Lower leg skin (tissue), 4 donors: ENCODE results near the gene UTY. TPM values are rescaled to one million over a fixed set of nuclear protein-coding genes. Genes with fewer than 3 reads are reported as not detected.
"Not testable (repeated sequence)": the region's sequence is repeated elsewhere in the genome, so short reads cannot be mapped to it uniquely, and the experiment has no call there.

Source experiments
- DNase-seq, 2 donors: peaks; one replicate each; pipeline ENCODE4 v3.0.0-alpha.2; 2019; ENCODE audit warnings: low spot score in 2 of 2
- H3K4me3 ChIP-seq: fragments of 200-600 bp; sonication (generic); 2 replicates; pipeline ENCODE4 v1.5.1; 2017; ENCODE audit warnings: mild to moderate bottlenecking, low read depth; ENCODE audit not compliant: poor library complexity, severe bottlenecking
- POLR2A ChIP-seq, 2 donors: fragments of 450-650 bp; IDR thresholded peaks; one replicate each; pipeline ENCODE4 v1.6.1; 2016 to 2017; ENCODE audit warnings: antibody characterized with exemption in 2 of 2, mild to moderate bottlenecking in 1 of 2, moderate library complexity in 1 of 2
- WGBS, 2 donors: methylation state at CpG; one replicate each; pipeline ENCODE4 v1.1.5; 2018; 5-methylcytosine and 5-hydroxymethylcytosine counted together
- intact Hi-C: fragments of 100-400 bp; cut with DNase I; formaldehyde crosslinking; loops from one replicate; pipeline ENCODE4 v1.15.0; 2023; ENCODE audit warnings: low total_unique reads
- total RNA-seq, 4 donors: library from RNA; depleted of rRNA; stranded (reverse); fragments of >200 nt; gene quantifications; one replicate each; pipeline ENCODE4 v1.1.0, GENCODE V29; 2016
- TF ChIP-seq, protein P1 (sequence below), 3 donors: fragments of 450-650 bp; IDR thresholded peaks; one replicate each; pipeline ENCODE4 v1.5.1; 2016; ENCODE audit warnings: antibody characterized with exemption in 3 of 3, mild to moderate bottlenecking in 3 of 3, moderate library complexity in 2 of 3

UTY gene
- total RNA-seq, 4 donors from 2014 or later, result 0.21 to 26.3 (median 24.4) TPM; not detected in 1

DNA sequence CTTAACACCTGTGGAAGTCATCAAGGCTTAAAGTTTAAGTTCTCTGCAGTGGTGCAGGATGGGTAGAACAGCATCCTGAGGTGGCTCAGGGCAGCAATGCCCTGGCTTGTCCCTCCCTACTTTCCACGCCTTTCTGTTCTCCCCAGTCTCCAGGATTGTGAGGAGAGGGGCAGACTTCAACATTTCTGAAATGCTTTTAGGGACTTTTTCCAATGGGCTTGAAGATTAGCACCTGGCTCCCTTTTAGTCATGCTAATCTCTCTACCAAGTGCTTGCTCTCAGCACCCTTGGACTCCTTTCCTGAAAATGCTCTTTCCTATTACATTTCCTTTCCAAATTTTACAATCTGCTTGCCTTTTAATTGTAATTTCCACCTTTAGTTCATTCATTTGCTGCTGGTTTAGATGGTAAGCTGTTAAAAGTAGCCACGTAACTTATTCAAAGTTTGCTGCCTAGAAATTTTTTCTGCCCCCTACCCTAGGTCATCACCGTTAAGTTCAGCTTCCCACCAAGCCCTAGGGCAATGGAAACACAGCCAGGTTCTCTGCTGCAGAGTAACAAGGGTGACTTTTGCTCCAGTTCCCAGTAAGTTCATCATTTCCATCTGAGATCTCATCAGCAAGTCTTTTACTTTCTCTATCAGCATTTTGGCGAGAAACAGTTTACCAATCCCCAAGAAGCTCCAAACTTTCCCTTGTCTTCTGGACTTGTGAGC, 183.5 kb downstream of the UTY start:
- WGBS, 2 donors, result 81% methylated on average over 4 of the region's 4 CpGs; no CpG with 5 or more reads in 1 of the 2 donors
- intact Hi-C loops, result no loop called here
- TF ChIP-seq, protein P1, sequence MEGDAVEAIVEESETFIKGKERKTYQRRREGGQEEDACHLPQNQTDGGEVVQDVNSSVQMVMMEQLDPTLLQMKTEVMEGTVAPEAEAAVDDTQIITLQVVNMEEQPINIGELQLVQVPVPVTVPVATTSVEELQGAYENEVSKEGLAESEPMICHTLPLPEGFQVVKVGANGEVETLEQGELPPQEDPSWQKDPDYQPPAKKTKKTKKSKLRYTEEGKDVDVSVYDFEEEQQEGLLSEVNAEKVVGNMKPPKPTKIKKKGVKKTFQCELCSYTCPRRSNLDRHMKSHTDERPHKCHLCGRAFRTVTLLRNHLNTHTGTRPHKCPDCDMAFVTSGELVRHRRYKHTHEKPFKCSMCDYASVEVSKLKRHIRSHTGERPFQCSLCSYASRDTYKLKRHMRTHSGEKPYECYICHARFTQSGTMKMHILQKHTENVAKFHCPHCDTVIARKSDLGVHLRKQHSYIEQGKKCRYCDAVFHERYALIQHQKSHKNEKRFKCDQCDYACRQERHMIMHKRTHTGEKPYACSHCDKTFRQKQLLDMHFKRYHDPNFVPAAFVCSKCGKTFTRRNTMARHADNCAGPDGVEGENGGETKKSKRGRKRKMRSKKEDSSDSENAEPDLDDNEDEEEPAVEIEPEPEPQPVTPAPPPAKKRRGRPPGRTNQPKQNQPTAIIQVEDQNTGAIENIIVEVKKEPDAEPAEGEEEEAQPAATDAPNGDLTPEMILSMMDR (IDR thresholded peaks at IDR 0.05), result no peak
- TF ChIP-seq POLR2A (IDR thresholded peaks at IDR 0.05), result no peak
- DNase-seq, result no peak
- H3K4me3 ChIP-seq, result no peak overlapping the region

DNA sequence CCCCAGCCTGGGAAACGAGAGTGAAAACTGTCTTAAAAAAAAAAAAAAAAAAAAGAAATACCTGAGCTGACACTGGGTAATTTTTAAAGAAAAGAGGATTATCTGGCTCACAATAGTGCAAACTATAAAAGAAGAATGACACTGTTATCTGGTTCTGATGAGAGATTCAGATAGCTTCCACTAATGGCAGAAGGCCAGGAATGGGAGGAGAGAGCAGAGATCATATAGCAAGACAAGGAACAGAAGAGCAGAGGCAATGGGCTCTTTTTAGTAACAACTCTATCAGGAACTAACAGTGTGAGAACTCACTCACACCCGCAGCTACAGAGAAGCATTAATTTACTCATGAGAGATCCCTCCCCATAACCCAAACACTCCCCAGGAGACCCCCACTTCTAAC, 184.8 kb downstream of the UTY start:
- intact Hi-C loops, result no loop called here
- no peak for DNase-seq
- H3K4me3 ChIP-seq, result no peak overlapping the region
- TF ChIP-seq, protein P1 (IDR thresholded peaks at IDR 0.05), result no peak
- no peak for TF ChIP-seq POLR2A (IDR thresholded peaks at IDR 0.05)
- WGBS, 2 donors, result 71% methylated on average over 2 of the region's 2 CpGs; no CpG with 5 or more reads in 1 of the 2 donors

DNA sequence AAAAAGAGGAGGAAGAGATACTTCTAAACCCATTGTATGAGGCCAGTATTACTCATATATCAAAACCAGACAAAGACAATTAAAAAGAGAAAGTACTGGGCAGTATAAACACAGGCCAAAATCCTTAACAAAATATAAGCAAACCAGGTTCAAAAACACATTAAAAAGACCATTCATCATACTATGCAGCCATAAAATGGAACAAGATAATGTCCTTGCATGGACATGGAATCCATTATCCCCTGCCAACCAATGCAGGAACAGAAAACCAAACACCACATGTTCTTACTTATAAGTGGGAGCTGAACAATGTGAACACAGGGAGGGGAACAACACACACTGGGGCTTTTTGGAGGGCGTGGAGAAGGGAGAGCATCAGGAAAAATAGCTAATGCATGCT, 188.6 kb downstream of the UTY start:
- H3K4me3 ChIP-seq, result no peak overlapping the region
- intact Hi-C loops, result no loop called here
- no peak for TF ChIP-seq POLR2A (IDR thresholded peaks at IDR 0.05)
- TF ChIP-seq, protein P1 (IDR thresholded peaks at IDR 0.05), result no peak
- no peak for DNase-seq
- 92% methylated on average over 1 of the region's 1 CpG; no CpG with 5 or more reads in 1 of the 2 donors for WGBS, 2 donors

DNA sequence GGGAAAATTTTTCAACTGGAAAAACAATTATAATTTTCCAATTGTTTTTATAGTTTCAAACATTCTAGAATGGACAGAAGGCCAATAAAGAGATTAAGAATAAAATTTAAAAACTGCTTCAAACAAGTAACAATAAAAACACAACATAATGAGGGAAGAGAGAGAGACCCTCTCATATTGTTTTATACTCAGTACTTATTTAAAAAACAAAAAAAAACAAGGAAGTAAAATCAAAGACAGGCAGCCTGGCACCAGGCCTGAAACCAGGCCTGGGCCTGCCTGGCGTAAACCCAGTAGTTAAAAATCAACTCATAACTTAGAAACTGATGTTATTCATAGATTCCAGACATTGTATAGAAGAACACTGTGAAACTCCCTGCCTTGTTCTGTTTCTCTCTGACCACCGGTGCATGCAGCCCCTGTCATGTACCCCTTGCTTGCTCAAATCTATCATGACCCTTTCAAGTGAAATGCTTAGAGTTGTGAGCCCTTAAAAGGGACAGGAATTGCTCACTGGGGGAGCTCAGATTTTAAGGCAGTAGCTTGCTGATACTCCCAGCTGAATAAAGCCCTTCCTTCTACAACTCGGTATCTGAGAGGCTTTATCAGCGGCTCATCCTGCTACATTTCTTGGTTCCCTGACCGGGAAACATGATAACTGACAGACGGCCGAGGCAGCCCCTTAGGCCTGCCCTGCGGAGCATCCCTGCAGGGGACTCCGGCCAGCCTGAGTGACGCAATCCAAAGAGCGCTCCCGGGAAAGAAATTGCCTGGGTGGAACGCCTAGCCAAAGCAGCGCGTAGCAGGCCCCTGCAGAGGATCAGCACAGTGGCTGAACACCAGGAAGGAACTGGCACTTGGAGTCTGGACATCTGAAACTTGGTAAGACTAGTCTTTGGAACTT, 197.4 kb downstream of the UTY start:
- H3K4me3 ChIP-seq, intact Hi-C loops, DNase-seq: not testable (repeated sequence)
- WGBS, 2 donors, result 57% methylated on average over 8 of the region's 15 CpGs; no CpG with 5 or more reads in 1 of the 2 donors

DNA sequence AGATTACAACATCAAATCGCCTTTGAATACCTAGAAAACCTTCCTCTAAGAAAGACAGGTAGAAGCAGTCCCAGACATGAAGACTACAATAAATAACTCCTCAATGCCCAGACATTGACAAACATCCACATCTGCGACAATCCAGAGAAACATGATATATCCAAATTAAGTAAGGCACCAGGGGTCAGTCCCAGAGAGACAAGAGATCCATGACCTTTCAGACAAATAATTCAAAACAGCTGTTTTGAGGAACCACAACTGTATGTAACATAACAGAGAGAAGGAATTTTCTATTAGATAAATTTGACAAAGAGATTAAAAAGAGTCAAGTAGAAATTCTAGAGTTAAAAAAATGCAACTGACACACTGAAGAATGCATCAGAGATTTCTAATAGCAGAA, 200.3 kb downstream of the UTY start:
- intact Hi-C loops, result no loop called here
- no peak for TF ChIP-seq POLR2A (IDR thresholded peaks at IDR 0.05)
- TF ChIP-seq, protein P1 (IDR thresholded peaks at IDR 0.05), result no peak
- 100% methylated on average over 2 of the region's 2 CpGs; no CpG with 5 or more reads in 1 of the 2 donors for WGBS, 2 donors

DNA sequence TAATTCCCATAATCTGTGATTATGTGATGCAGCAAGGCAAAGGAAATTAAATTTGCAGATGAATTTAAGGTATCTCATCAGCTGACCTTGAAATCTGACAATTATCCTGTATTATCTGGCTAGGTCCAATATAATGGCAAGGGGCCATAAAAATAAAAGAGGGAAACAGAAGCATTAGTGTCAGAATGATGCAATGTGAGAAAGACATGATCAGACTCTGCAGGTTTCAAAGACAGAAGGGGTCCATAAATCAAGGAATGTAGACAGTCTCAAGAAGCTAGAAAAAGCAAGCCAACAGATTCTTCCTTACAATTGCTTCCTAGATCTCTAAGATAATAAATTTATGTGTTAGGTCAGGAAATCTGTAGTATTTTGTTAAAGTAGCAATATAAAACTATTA, 208.1 kb downstream of the UTY start:
- intact Hi-C loops, result no loop called here
- H3K4me3 ChIP-seq, result no peak overlapping the region
- no peak for DNase-seq
- TF ChIP-seq POLR2A (IDR thresholded peaks at IDR 0.05), result no peak
- TF ChIP-seq, protein P1 (IDR thresholded peaks at IDR 0.05), result no peak

More for the DNA sequence above, 200.3 kb downstream of the UTY start:
- H3K4me3 ChIP-seq, result no peak overlapping the region
- DNase-seq, result no peak

DNA sequence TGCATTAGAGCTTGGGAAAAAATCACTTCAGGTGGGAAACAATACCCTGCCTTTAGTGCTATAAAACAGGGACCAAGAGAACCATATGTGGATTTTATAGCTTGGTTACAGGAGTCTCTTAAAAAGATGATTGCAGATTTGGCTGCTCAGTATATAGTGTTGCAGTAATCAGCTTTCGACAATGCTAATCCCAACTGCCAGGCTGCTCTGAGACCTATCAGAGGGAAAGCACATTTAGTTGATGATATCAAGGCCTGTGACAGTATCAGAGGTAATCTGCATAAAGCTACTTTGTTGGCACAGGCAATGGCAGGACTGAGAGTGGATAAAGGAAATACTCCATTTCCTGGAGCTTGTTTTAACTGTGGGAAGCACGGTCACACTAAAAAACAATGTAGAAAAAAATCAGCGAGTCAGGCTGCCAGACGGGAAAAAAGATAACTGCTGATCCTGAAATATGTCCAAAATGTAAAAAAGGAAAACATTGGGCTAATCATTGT, 225.8 kb downstream of the UTY start:
- 64% methylated on average over 4 of the region's 4 CpGs; no CpG with 5 or more reads in 1 of the 2 donors for WGBS, 2 donors
- intact Hi-C loops, DNase-seq: not testable (repeated sequence)

More for the DNA sequence above, 225.8 kb downstream of the UTY start:
- H3K4me3 ChIP-seq, result not testable (repeated sequence)
